NCI-H82 treated with DMSO at 0.1 percent for 48 hours (cell line): ENCODE results near the gene DTD1.
"Not testable (repeated sequence)": the region's sequence is repeated elsewhere in the genome, so short reads cannot be mapped to it uniquely, and the experiment has no call there.

Experiments
- DNase-seq: peaks from one replicate; lab custom pipeline; 2025; ENCODE audit not compliant: unreplicated experiment; lab: John Stamatoyannopoulos, UW

DTD1 gene

DNA sequence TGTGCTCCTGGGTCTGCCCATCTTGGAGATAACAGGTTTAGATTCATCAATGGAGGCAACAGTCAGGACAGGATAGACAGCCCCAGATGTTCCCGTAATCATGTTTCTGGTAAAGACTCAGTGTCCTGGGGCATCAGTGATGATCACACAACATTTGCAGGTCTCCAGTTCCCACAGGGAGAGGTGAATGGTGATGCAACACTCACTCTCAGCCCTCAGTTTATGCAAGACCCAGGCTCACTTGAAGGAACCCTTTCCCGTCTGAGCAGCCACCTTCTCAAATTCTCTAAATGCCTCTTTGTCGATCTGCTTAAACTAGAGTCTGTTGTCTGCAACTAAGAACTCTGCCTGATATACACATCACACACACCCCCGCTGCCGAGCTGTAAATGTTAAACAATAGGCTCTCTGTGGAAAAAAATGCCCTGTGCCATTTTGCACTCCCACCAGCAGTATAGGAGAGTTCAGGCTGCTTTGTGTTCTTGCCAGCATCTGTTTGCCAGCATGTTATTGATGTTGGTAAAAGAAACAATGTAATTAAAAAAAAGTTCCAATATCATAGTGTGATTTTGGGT lies 195.6 kb downstream of the DTD1 start:
- no peak for DNase-seq

DNA sequence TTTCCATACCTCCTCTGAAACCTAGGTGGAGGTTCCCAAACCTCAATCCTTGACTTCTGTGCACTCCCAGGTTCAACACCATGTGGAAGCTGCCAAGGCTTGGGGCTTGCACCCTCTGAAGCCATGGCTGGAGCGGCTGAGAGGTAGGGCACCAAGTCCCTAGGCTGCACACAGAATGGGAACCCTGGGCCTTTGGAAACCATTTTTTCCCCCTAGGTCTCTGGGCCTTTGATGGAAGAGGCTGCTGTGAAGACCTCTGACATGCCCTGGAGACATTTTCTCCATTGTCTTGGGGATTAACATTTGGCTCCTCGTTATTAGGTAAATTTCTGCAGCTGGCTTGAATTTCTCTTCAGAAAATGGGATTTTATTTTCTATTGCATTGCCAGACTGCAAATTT lies 199.2 kb downstream of the DTD1 start:
- not testable (repeated sequence) for DNase-seq

DNA sequence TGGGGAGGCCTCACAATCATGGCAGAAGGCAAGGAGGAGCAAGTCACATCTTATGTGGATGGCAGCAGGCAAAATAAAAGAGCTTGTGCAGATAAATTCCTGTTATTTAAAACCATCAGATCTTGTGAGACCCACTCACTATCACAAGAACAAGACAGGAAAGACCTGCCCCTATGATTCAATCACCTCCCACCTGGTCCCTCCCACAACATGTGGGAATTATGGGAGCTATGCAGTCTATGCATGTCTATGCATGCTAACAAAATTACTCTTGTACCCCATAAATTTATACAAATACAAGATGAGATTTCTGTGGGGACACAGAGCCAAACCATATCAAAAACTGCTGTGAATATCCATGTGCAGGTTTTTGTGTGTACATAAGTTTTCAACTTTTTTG lies 200.2 kb downstream of the DTD1 start:
- no peak for DNase-seq

DNA sequence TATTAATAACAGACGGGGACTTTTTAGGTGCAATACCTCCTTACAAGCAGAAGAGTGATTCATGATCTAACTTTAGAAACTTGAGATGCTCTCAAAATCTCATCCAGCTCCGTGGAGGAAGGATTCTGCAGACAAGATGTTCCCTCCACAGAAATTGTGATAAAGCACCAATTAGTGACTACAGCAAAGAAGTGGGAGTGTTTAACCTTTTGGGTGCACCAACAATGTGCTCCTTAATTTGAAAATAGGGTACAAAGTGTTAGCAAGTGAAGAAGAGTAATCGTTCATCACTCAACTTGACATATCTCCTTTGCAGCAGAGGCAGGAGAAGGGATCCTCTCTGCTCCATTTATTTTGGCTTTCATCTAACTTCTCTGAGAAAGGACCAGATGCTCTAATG lies 202.9 kb downstream of the DTD1 start:
- no peak for DNase-seq

DNA sequence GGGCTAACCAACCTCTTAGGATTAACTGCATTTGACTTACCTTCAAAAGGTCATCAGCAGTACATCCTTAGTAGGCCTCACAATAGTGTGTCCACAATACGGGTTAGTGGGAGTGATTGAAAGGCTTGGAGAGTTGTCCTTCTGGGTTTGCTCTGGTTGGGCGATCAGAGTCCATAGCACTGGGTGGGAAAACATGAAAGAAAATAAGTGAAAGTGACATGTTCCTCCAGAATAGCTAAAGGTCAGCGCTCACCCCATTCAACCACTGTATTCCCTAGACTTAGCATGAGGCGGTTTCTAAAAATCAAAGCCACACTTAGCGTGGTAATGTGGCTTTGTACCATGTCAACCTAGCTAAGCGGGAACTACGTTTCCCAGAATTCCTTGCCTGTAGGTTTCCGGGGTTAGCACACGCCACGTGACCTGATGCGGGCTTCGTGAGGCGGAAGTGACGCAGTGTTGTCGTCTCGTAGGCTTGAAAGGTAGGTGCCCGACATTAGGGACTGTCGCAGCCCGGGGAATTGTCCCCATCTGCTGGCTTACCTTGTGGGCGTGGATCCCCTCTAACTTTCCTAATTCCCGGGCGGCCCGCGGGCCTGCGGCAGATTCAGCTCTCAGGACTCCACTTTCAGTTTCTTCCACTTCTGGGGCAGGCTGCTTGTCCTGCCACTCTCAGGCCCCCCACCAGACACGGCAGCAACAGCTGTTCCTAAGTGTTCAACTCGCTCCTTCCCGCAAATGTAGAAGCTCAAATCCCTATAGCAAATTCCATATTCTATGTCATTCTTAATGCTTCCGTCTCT lies 206.0 kb downstream of the DTD1 start:
- DNase-seq, result peak; percentile 91

DNA sequence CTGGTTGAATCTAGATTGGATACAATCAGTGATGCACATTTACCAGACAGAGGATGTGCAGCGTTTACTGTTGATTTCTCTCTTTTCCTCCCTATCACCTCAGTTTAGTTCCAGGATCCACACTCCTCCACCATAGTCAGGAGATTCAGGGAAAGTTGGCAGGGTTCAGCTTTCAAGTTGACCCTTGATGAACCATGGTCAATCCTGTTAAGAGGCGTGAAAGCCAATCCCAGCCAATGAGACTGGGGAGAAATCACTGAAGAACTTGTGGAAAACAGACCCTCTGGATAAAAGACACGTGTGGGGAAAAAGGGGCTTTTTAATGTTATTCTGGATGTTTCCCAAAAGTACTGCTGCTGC lies 206.6 kb downstream of the DTD1 start:
- no peak for DNase-seq

DNA sequence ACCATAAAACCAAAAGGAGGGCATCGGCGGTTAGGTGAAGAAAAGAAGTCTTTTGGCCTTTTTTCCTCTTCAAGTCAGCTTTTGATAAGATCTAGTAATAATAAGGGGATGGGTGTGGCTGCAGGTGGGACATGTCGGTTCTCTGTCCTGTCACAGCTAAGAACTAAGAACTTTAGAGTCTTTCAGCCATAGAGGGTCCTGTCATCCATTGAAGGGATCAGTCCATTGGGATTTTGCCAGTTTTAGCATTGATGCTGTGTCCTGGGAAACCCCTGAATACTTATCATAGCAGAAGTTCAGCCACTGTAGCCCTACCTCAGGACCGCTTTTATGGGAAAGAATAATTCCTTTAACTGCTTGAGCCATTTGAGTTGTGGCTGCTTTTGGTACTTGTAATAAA lies 207.5 kb downstream of the DTD1 start:
- no peak for DNase-seq

DNA sequence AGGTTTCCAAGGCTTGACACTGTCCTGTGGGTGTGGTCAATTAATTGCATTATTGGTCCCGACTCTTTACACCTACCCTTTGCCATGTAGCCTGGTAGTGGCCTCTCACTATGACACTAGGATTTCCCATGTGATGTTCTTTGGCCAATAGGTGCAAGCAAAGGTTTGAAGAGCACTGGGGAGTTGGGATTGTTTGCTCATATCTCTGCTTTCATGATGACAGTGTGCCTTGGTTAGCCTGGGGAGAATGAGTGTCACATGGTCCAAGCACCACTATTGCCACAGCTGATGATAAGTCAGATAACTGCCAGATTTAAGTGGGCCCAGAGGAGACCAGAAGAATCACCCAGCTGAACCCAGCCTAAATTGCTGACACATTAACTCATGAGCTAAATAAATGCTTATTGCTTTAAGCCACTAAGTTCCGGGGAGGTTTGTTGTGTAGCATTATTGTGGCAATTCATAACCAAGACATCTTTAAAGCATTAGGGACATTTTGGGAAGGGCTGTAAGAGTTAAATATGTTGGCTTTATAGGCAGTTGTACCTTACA lies 208.5 kb downstream of the DTD1 start:
- DNase-seq, result no peak

DNA sequence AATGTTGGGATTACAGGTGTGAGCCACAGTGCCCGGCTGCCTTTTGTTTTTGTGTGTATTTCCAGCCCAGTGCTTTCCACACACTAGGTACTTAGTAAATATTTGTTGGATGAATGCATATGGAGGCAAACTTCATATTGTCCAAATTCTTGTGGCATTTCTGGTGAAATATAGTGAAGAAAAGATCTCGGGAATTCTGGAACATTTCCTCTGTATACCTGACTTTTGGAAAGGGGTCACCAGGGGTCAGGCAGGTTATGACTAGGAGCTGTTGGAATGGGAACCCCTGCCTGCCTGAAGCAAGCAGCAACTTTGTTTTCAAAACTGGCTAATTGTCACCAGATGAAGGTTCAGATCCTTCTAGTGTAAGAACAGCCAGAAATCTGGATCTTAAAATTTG lies 213.7 kb downstream of the DTD1 start:
- no peak for DNase-seq

DNA sequence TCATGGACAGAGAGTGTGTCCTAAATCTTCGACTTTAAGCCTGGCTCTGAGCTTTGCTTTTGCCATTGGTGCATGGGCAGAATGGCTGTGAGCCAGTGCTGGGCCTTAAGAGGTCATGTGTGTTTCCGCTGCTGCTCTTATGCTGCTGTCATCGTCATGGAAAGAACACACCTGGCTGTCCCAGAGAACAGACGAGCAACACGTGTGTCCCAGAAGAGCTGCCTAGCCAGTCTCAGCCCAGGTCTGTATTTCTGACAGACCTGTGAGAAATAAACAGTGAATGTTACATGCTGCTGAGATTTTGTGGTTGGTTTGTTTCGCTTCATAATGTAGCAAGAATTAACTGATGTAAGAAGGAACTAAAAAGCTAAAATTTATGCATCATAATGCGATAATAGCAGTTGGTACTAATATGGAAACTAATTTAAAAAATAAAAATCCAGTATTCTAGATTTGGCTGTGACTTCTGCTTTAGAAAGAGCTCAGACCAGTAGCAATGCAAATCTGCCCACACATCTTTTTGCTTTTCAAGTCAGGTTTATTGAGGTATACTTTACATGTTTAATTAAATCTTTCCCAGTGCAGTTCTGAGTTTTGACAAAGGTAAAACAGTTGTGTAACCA lies 214.3 kb downstream of the DTD1 start:
- no peak for DNase-seq

DNA sequence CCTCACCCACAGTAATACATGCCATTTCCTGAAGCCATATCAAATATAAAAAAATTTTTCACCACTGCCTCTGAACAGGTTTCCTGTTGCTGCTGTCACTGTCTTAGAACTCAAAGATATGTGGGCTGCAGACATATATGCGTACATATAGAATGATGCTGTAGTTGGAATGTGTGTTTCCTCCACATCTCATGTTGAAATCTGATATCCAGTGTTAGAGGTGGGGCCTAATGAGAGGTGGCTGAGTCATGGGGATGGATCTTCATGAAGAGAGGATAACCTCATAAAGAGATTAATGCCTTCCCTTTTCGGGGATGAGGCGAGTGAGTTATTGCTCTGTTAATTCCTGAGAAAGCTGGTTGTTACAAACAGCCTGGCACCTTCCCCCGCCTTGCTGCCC lies 218.0 kb downstream of the DTD1 start:
- DNase-seq, result peak; percentile 86

DNA sequence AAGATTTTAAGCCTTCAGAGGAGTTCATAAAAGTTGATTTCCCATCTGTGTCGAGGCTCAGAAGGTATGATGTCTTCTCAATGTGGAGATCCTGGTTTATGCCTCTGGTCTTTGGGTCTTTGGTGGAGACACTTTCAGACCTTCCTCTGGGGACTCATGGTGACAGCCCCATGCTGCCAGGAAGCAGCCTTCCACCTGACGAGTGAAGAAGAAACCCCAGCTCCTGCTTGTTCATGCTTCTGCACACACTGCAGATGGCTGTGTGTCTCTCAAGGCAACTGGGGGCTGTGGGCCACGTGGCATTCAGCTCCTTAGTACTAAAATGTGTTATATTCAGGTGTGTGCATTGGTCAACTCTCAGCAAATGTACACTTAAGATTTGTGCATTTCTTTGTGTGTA lies 220.9 kb downstream of the DTD1 start:
- DNase-seq, result no peak

DNA sequence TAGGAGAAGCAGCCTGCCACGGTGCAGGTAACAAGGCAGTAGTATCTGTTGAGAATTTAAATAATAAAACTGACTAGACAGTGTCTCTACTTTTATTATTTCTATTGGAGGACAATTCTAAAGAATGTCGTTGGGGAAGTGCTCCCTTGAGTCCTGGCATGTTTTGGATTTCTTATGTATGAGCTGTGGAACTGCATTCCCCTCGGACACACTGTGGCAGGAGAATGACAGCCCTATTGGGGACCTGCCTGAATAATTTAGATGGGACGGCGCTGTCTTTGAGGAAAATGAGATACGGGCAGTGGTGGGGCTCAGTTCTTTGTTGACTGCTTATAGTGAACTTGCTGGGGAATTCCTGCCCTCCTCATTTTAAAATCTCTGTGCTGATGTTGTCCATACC lies 223.3 kb downstream of the DTD1 start:
- DNase-seq, result no peak

DNA sequence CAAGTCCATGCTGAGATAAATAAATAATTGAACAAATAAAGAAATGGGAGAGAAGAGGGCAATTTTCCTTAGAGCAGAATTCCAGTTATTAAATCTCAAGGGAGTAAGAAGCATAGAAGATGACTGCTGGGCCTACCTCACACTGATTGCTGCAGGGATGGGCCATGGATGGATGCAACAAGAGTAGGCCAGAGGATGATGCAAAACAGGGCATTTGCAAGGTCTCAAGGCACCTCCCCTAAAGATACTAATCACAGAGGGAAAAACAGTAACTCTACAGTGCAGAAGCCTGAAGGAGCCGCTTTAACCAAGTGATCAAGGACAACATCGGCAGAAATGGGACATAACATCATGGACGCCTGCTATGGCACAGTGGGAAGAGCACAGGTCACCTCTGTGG lies 224.1 kb downstream of the DTD1 start:
- no peak for DNase-seq

DNA sequence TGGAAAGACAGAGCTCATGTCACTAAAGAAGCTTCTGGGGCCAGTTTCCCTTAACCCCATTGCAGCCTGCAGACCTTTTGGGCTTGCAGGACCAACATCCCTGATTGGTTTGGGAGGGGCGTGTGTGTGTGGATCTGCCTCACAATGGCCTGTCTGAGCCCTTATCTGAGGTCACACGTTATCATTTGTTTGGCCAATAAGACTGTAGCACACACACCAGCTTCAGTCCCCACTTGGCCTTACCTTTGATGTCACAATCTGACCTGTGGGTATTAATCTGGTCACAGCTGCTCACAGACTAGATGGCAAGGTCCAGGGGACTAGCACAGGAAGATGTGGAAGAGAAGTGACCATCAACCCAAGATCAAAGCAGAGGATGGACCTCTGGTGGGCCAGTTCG lies 225.6 kb downstream of the DTD1 start, which contains the start of gene SCP2D1:
Gene SCP2D1, plus strand, starts transcription at position 301 of the 400 bp plus-strand sequence. Its CDS starts 33 bp downstream, at position 334.
- no peak for DNase-seq

DNA sequence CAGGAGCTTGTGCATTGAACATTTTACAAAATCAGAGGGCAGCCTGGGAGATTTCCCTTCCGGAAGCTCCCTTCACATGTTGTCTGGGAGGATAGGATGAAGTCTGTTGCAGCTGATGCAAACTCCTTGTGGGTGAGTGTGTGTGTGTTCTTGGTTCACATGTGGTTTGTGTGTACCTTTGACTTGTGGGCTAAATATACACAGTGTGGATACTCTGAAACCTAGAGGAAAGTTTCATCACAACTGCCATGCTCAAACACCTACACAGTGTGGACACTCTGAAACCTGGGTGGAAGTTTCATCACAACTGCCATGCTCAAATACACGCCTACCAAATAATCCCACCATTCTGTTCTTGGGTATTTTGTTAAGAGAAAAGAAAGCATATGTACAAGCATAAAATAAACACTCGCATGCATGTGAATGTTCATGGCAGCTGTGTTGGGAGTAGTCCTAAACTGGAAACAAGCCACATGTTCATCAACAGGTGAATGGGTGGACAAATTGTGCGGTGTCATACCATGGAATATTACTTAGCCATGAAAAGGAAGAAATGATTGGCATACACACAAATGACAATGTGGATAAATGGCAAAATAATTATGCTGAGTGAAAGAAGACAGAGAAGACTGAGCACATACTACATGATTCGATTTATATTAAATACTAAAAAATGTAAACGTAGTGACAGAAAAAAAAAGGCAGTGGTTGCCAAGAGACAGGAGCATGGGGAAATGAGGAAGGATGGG lies 227.5 kb downstream of the DTD1 start:
- DNase-seq, result no peak
